NB4 (cell line): ENCODE results near the gene SERAC1.

ENCODE experiments used
- DNase-seq: peaks from one replicate; pipeline ENCODE4 v3.0.0; 2010; ENCODE audit warnings: low read depth
- H3K4me3 ChIP-seq: one replicate; pipeline ENCODE4 v1.5.1; 2011; ENCODE audit warnings: mild to moderate bottlenecking, low read depth, low read length, moderate library complexity
- CTCF ChIP-seq: IDR thresholded peaks from one replicate; pipeline ENCODE4 v1.5.1; 2012; ENCODE audit warnings: low read depth, low read length
- MYC ChIP-seq: IDR thresholded peaks from 2 replicates; pipeline ENCODE4 v1.6.1; 2011; ENCODE audit warnings: low read depth, low read length
- POLR2A ChIP-seq: IDR thresholded peaks from 2 replicates; pipeline ENCODE4 v1.6.1; 2011; ENCODE audit warnings: mild to moderate bottlenecking; ENCODE audit not compliant: insufficient read length; ENCODE audit errors: extremely low read depth
- TF ChIP-seq, protein P1 (sequence below): IDR thresholded peaks from 2 replicates; pipeline ENCODE4 v1.6.1; 2011; ENCODE audit warnings: low read depth, low read length

Gene SERAC1

GRCh38 chr6:158110986-158111385 lies 57.1 kb downstream of the SERAC1 start:
- TF ChIP-seq CTCF (no peak), POLR2A (no peak), MYC (no peak)
- TF ChIP-seq, protein P1, sequence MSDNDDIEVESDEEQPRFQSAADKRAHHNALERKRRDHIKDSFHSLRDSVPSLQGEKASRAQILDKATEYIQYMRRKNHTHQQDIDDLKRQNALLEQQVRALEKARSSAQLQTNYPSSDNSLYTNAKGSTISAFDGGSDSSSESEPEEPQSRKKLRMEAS, result no peak

DNA sequence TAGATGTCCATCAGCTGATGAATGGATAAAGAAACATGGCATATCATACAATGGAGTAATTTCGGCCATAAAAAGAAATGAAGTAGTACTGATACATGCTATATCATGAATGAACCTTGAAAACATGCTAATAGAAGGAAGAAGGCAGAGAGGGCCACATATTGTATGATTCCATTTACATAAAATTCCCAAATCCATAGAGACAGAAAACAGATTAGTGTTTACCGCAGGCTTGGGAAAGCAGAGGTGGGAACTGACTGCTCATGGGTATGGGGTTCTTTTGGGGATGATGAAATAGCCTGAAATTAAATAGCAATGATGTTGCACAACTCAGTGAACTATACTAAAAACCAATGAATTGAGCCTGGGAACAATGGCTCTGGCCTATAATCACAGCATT lies 58.3 kb downstream of the SERAC1 start:
- TF ChIP-seq MYC (no peak), CTCF (no peak), POLR2A (no peak)
- TF ChIP-seq, protein P1, result no peak
- DNase-seq, result peak; percentile 25
- no peak overlapping the region for H3K4me3 ChIP-seq

More at GRCh38 chr6:158110986-158111385, 57.1 kb downstream of the SERAC1 start:
- no peak for DNase-seq
- no peak overlapping the region for H3K4me3 ChIP-seq

DNA sequence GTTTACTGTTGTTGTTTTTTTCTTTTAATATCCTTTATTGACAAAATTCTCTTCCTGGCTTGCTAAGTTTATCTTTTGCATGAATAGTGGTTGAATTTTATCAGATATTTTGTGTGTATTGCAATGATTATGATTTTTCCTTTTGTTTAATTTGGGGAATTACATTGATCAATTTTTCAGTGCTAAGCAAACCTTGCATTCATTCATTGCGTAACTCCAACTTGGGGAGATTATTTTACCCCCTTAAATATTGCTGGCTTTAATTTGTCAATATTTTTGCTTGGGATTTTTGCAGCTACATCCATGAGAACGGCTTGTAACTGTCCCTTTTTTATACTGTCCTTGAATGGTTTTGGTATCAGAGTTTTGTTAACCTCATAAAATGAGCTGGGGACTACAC lies 63.4 kb downstream of the SERAC1 start:
- TF ChIP-seq POLR2A (no peak), MYC (no peak), CTCF (no peak)
- TF ChIP-seq, protein P1, result no peak
- no peak overlapping the region for H3K4me3 ChIP-seq
- DNase-seq, result no peak

DNA sequence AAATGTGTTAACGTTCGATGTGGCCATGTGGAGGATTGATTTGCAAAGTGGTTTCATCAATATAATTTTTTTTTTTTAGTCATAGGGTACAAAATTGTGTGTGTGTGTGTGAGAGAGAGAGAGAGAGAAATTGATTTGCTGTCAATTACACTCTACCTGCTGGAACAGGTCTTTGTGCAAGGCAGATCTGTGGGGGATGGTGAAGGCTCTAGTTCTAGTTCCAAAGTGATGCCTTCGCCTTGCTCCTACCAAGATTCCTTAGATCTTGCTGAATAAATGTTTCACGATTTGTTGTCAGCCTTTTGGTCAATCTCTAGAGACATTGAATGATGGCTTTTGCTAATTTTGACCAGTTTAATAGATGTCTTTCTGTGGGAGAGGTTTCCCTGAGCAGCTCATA lies 64.8 kb downstream of the SERAC1 start:
- TF ChIP-seq MYC (no peak), POLR2A (no peak), CTCF (no peak)
- TF ChIP-seq, protein P1, result no peak
- H3K4me3 ChIP-seq, result no peak overlapping the region
- DNase-seq, result no peak

GRCh38 chr6:158095671-158096070 lies 72.4 kb downstream of the SERAC1 start:
- TF ChIP-seq POLR2A (no peak), MYC (no peak)
- TF ChIP-seq, protein P1, result no peak
- DNase-seq, result no peak
- H3K4me3 ChIP-seq, result no peak overlapping the region

- H3K4me3 ChIP-seq, result no peak overlapping the region
- TF ChIP-seq, protein P1, result no peak
- no peak for TF ChIP-seq POLR2A
- no peak for TF ChIP-seq CTCF
- TF ChIP-seq MYC, result no peak
- peak; percentile 53 for DNase-seq
Measured at GRCh38 chr6:158095031-158095430, 73.0 kb downstream of the SERAC1 start.
